ENCODE results near the gene PTPN6. TPM values are rescaled to one million over a fixed set of nuclear protein-coding genes. Genes with fewer than 3 reads are reported as not detected.
A peak's percentile ranks its signal among the peaks of the same experiment; 100 is the strongest.

The PTPN6 gene
- total and polyA plus RNA-seq, 10 of the 15 experiments (the other 5 are each of a cell fraction or from before 2014, with no cell fraction given): 229 to 457 (median 370) TPM

DNA sequence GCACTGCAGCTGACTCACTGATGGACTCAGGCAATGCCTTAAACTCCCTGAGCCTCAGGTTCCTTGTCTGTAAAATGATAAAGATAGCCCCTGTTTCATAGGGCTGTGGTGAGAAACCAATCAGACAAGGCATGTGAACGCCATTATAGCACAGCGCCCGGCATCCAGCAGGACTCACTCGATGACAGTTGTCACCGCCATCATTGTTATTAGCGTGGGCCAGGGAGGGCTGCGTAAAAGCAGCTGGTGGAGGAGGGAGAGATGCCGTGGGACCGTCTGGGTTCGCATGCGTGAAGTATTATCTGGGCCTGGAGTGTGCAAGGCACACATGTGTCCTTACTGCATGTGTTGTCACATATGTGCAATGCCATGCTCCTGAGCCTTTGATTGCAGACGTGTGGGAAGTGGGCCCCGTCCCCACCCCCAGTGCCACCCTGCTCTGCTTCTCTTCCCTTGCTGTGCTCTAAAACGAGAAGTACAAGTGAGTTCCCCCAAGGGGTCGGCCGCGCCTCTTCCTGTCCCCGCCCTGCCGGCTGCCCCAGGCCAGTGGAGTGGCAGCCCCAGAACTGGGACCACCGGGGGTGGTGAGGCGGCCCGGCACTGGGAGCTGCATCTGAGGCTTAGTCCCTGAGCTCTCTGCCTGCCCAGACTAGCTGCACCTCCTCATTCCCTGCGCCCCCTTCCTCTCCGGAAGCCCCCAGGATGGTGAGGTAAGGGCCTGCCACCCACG lies at the start of gene PTPN6 (continued):
- TF ChIP-seq NFYA (IDR thresholded peaks at IDR 0.05; ENCODE audit: borderline replicate concordance, low read depth, low read length) (no peak), RAD21 (IDR thresholded peaks at IDR 0.05; ENCODE audit: insufficient read depth, low read depth, low read length) (no peak), MXI1 (IDR thresholded peaks at IDR 0.05; ENCODE audit: low read depth, low read length) (0 out of 2 replicates have a peak, but pooled peaks have one; percentile 17), NR2F1 (conservative IDR thresholded peaks at IDR 0.05) (peak; percentile 54), CREB1 (IDR thresholded peaks at IDR 0.05; ENCODE audit: low read depth) (no peak), CHD1 (IDR thresholded peaks at IDR 0.05; ENCODE audit: low read depth, low read length) (no peak), SUPT20H (IDR thresholded peaks at IDR 0.05; ENCODE audit: borderline replicate concordance, control insufficient read depth, low read depth, low read length) (no peak), WRNIP1 (IDR thresholded peaks at IDR 0.05; ENCODE audit: borderline replicate concordance, low read depth, low read length) (no peak), HCFC1 (IDR thresholded peaks at IDR 0.05; ENCODE audit: low read length) (no peak), NR2C1 (IDR thresholded peaks at IDR 0.05) (peak; percentile 37; the same call in 1 of the 2 replicates), ZZZ3 (IDR thresholded peaks at IDR 0.05; ENCODE audit: control insufficient read depth, insufficient read length, low read depth) (no peak), RELA (IDR thresholded peaks at IDR 0.05; ENCODE audit: borderline replicate concordance, partially characterized antibody) (no peak), RBBP5 (conservative IDR thresholded peaks at IDR 0.05) (no peak), TARDBP (IDR thresholded peaks at IDR 0.05; ENCODE audit: borderline replicate concordance) (0 out of 2 replicates have a peak, but pooled peaks have one; percentile 52), ZNF24 (IDR thresholded peaks at IDR 0.05) (no peak), IRF5 (IDR thresholded peaks at IDR 0.05; ENCODE audit: borderline replicate concordance) (no peak), TAF1 (IDR thresholded peaks at IDR 0.05; ENCODE audit: borderline replicate concordance, low read depth, low read length) (peak; percentile 79; the same call in 1 of the 2 replicates), PBX3 (IDR thresholded peaks at IDR 0.05; ENCODE audit: insufficient replicate concordance, low read depth, low read length) (peak; percentile 59), MTA3 (IDR thresholded peaks at IDR 0.05; ENCODE audit: borderline replicate concordance, low read length) (no peak), GABPA (IDR thresholded peaks at IDR 0.05; ENCODE audit: low read depth) (no peak), ZNF274 (IDR thresholded peaks at IDR 0.05; ENCODE audit: insufficient read depth, insufficient read length) (no peak), SP1 (IDR thresholded peaks at IDR 0.05; ENCODE audit: low read depth, low read length) (no peak), CBX3 (IDR thresholded peaks at IDR 0.05; ENCODE audit: borderline replicate concordance, low read depth) (no peak), KAT2A (conservative IDR thresholded peaks at IDR 0.05; ENCODE audit: control insufficient read depth, low read depth, low read length) (no peak), NFIC (IDR thresholded peaks at IDR 0.05; ENCODE audit: low read depth, low read length) (no peak)
- TF ChIP-seq, protein P1, sequence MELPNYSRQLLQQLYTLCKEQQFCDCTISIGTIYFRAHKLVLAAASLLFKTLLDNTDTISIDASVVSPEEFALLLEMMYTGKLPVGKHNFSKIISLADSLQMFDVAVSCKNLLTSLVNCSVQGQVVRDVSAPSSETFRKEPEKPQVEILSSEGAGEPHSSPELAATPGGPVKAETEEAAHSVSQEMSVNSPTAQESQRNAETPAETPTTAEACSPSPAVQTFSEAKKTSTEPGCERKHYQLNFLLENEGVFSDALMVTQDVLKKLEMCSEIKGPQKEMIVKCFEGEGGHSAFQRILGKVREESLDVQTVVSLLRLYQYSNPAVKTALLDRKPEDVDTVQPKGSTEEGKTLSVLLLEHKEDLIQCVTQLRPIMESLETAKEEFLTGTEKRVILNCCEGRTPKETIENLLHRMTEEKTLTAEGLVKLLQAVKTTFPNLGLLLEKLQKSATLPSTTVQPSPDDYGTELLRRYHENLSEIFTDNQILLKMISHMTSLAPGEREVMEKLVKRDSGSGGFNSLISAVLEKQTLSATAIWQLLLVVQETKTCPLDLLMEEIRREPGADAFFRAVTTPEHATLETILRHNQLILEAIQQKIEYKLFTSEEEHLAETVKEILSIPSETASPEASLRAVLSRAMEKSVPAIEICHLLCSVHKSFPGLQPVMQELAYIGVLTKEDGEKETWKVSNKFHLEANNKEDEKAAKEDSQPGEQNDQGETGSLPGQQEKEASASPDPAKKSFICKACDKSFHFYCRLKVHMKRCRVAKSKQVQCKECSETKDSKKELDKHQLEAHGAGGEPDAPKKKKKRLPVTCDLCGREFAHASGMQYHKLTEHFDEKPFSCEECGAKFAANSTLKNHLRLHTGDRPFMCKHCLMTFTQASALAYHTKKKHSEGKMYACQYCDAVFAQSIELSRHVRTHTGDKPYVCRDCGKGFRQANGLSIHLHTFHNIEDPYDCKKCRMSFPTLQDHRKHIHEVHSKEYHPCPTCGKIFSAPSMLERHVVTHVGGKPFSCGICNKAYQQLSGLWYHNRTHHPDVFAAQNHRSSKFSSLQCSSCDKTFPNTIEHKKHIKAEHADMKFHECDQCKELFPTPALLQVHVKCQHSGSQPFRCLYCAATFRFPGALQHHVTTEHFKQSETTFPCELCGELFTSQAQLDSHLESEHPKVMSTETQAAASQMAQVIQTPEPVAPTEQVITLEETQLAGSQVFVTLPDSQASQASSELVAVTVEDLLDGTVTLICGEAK (IDR thresholded peaks at IDR 0.05; ENCODE audit: borderline replicate concordance): no peak

Data from GM12878 (cell line).